ENCODE results near the gene PSME4. TPM values are rescaled to one million over a fixed set of nuclear protein-coding genes. Genes with fewer than 3 reads are reported as not detected.

The PSME4 gene
- polyA plus RNA-seq, 3 donors, result 2.1 to 17.7 (median 3.1) TPM

GRCh38 chr2:53913721-53914120 lies 57.1 kb downstream of the PSME4 start:
- no CpG with 5 or more reads among the region's 3 CpGs for WGBS (ENCODE audit: insufficient coverage)
- TF ChIP-seq CTCF (IDR thresholded peaks at IDR 0.05), result no peak
- H2AFZ ChIP-seq (ENCODE audit: insufficient read depth, low read depth, low read length, poor library complexity, severe bottlenecking), result no peak overlapping the region
- peaks cover 0 to 2% (median 0%) of the 10 kb centered on the region in 7 donors for H3K9me3 Mint-ChIP-seq
- peak overlapping the region in 1 of 2 donors; percentile 1 for H3K27ac ChIP-seq (ENCODE audit: low read depth in 1 of 2, low read length in 2 of 2)
- H3K27me3 ChIP-seq (ENCODE audit: control insufficient read depth in 2 of 2, insufficient read depth in 2 of 2, low read length in 2 of 2), result no peaks in the 10 kb centered on the region
- no peaks in the 10 kb centered on the region for H3K79me2 ChIP-seq (ENCODE audit: insufficient read depth, low read length)
- H3K27me3 Mint-ChIP-seq (ENCODE audit: low read depth in 3 of 3), result no peaks in the 10 kb centered on the region
- no peaks in the 10 kb centered on the region for H3K4me1 ChIP-seq (ENCODE audit: control insufficient read depth in 1 of 2, insufficient read depth in 2 of 2, low read length in 2 of 2)
- H3K4me3 ChIP-seq (replicated peaks in 1 of 3; ENCODE audit: low read depth in 2 of 3, low read length in 3 of 3), result no peak overlapping the region
- H3K4me3 Mint-ChIP-seq, result no peak overlapping the region
- no peak overlapping the region for H3K4me2 ChIP-seq (replicated peaks; ENCODE audit: extremely low read depth, low read length, poor library complexity, severe bottlenecking)
- peaks cover 42 to 70% of the 10 kb centered on the region in 2 donors for H3K36me3 ChIP-seq (replicated peaks in 1 of 2; ENCODE audit: control insufficient read depth in 1 of 2, insufficient read depth in 2 of 2, low read length in 2 of 2)
- peak overlapping the region in 3 of 7 donors; percentile 7 to 51 (median 15) for H3K27ac Mint-ChIP-seq
- no peaks in the 10 kb centered on the region for H4K20me1 ChIP-seq (ENCODE audit: insufficient read depth, low read length)
- intact Hi-C loops (cut with micrococcal nuclease), result no loop called here
- no peaks in the 10 kb centered on the region for H3K9me3 ChIP-seq (replicated peaks in 1 of 2; ENCODE audit: control insufficient read depth in 1 of 2, insufficient read depth in 1 of 2, low read length in 2 of 2)
- H3K4me1 Mint-ChIP-seq, result no peaks in the 10 kb centered on the region
- no peak overlapping the region for H3K9ac ChIP-seq (ENCODE audit: insufficient read depth, low read length, poor library complexity, severe bottlenecking)
- H3K36me3 Mint-ChIP-seq, result peaks cover 45 to 52% of the 10 kb centered on the region in 2 donors
- peak in 1 of 3 donors; percentile 5 for DNase-seq

DNA sequence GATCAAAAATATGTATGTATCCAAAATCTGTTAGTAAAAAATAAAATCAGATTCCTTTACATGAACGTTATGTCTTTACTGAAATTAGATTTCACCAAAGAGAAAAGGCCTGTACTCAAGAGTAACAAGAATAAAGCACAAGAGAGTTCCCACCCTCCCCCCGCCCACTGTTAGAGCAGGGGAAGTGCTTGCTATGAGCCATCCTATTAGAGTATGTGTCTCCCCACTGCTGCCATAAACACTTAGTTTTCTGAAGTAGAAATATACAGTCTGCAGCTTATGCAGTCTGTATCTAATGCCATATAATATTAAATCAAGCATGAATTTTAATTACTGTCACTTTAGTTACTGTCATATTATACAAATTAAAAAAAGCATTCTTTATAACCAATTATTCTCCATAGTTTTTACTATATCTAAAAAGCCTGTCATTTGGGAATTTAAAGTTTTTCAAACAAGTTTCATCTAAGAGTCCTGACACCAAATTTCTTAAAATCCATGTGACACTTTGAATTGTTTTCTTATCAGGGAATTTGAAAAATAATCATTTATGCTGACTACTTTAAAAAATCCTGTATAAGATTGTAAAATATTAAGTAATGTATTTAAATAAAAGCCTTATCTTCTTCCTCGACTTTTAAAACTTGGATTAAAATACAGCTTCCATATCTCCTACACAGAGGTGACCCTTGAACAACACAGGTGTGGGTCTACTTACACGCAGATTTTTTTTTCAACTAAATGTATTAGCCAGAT lies 59.2 kb downstream of the PSME4 start:
- Histone ChIP-seq H2AFZ (ENCODE audit: insufficient read depth, low read depth, low read length, poor library complexity, severe bottlenecking) (no peak overlapping the region), H3K9ac (ENCODE audit: insufficient read depth, low read length, poor library complexity, severe bottlenecking) (no peak overlapping the region), H3K36me3 (replicated peaks in 1 of 2; ENCODE audit: control insufficient read depth in 1 of 2, insufficient read depth in 2 of 2, low read length in 2 of 2) (peaks cover 47 to 76% of the 10 kb centered on the region in 2 donors), H3K9me3 (replicated peaks in 1 of 2; ENCODE audit: control insufficient read depth in 1 of 2, insufficient read depth in 1 of 2, low read length in 2 of 2) (no peaks in the 10 kb centered on the region), H3K79me2 (ENCODE audit: insufficient read depth, low read length) (no peaks in the 10 kb centered on the region), H3K4me1 (ENCODE audit: control insufficient read depth in 1 of 2, insufficient read depth in 2 of 2, low read length in 2 of 2) (no peaks in the 10 kb centered on the region), H3K4me2 (replicated peaks; ENCODE audit: extremely low read depth, low read length, poor library complexity, severe bottlenecking) (no peak overlapping the region), H3K4me3 (replicated peaks in 1 of 3; ENCODE audit: low read depth in 2 of 3, low read length in 3 of 3) (no peak overlapping the region), H3K27ac (ENCODE audit: low read depth in 1 of 2, low read length in 2 of 2) (no peak overlapping the region), H3K27me3 (ENCODE audit: control insufficient read depth in 2 of 2, insufficient read depth in 2 of 2, low read length in 2 of 2) (no peaks in the 10 kb centered on the region), H4K20me1 (ENCODE audit: insufficient read depth, low read length) (no peaks in the 10 kb centered on the region)
- Mint-ChIP-seq H3K9me3 (peaks cover 0 to 2% (median 0%) of the 10 kb centered on the region in 7 donors), H3K4me1 (no peaks in the 10 kb centered on the region), H3K27me3 (ENCODE audit: low read depth in 3 of 3) (no peaks in the 10 kb centered on the region), H3K4me3 (no peak overlapping the region), H3K36me3 (peaks cover 57 to 61% of the 10 kb centered on the region in 2 donors), H3K27ac (no peak overlapping the region)
- intact Hi-C loops (cut with micrococcal nuclease), result no loop called here
- no peak for DNase-seq
- no peak for TF ChIP-seq CTCF (IDR thresholded peaks at IDR 0.05)
- no CpG with 5 or more reads among the region's 4 CpGs for WGBS (ENCODE audit: insufficient coverage)
